Measurements from ENCODE around the gene MSMB.

DNA sequence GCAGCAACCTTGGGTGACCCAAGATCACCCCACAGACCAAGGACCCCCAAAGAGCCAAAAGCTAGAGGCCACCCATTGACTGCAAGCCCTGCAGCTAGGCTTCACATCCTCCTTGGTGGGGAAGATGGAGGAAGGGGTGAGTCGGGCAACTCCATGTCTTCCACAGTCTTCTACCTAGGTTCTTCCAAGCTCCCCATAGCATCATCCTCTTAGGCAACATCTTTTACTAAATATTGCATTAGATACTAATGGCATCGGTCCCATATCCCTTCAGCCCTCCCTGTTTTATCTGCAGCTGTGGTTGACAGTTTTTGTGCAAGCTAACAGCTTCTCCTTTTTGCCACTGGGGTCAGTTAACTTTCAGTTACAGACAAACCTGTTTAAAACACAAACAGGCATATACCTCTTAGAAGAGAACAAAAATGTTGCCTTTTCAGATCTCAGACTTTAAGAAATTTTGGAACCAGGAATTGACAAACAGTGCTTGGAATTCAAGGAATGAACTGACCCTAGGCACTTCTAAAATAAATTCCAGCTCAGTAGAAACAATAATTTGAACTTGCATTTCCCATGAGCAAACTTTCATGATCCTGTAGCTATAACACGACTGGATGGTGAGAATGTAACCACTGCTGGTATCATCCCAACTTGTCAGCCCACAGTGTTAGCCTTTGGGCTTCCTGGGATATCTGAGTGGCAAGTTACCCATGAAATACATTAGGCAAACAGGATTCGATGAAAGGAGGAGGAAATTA, 33.9 kb upstream of the MSMB start:
- TF ChIP-seq POLR2AphosphoS5 (IDR thresholded peaks at IDR 0.05; ENCODE audit: low read depth, low read length) (no peak), SIN3A (IDR thresholded peaks at IDR 0.05; ENCODE audit: borderline replicate concordance, insufficient read depth, low read length) (no peak), TAF1 (IDR thresholded peaks at IDR 0.05; ENCODE audit: borderline replicate concordance, insufficient read depth, low read length) (no peak)
- TF ChIP-seq, protein P1, sequence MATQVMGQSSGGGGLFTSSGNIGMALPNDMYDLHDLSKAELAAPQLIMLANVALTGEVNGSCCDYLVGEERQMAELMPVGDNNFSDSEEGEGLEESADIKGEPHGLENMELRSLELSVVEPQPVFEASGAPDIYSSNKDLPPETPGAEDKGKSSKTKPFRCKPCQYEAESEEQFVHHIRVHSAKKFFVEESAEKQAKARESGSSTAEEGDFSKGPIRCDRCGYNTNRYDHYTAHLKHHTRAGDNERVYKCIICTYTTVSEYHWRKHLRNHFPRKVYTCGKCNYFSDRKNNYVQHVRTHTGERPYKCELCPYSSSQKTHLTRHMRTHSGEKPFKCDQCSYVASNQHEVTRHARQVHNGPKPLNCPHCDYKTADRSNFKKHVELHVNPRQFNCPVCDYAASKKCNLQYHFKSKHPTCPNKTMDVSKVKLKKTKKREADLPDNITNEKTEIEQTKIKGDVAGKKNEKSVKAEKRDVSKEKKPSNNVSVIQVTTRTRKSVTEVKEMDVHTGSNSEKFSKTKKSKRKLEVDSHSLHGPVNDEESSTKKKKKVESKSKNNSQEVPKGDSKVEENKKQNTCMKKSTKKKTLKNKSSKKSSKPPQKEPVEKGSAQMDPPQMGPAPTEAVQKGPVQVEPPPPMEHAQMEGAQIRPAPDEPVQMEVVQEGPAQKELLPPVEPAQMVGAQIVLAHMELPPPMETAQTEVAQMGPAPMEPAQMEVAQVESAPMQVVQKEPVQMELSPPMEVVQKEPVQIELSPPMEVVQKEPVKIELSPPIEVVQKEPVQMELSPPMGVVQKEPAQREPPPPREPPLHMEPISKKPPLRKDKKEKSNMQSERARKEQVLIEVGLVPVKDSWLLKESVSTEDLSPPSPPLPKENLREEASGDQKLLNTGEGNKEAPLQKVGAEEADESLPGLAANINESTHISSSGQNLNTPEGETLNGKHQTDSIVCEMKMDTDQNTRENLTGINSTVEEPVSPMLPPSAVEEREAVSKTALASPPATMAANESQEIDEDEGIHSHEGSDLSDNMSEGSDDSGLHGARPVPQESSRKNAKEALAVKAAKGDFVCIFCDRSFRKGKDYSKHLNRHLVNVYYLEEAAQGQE (IDR thresholded peaks at IDR 0.05; ENCODE audit: insufficient read depth in 1 of 2, low read depth in 2 of 2, low read length in 2 of 2) = no peak
